HL-60 (cell line): ENCODE results near the gene KIFC3.

Experiments used
- DNase-seq, 2 experiments: peaks; one replicate each; pipeline ENCODE4 v3.0.0-alpha.2; 2010 to 2020; ENCODE audit warnings: low read depth in 1 of 2, low spot score in 1 of 2
- H3K27ac ChIP-seq: fragments of 250-450 bp; sonication (Bioruptor Pico); replicated peaks from 2 replicates; pipeline ENCODE4 v1.5.1; 2020; ENCODE audit warnings: mild to moderate bottlenecking, moderate library complexity
- H3K27me3 ChIP-seq: fragments of 250-450 bp; sonication (Bioruptor Pico); 2 replicates; pipeline ENCODE4 v1.5.1; 2021; ENCODE audit warnings: mild to moderate bottlenecking, moderate library complexity; ENCODE audit not compliant: insufficient read depth, poor library complexity, severe bottlenecking
- H3K4me3 ChIP-seq: replicated peaks from 2 replicates; pipeline ENCODE4 v1.5.1; 2011; ENCODE audit warnings: mild to moderate bottlenecking, control low read depth, low read length; ENCODE audit not compliant: insufficient read depth
- GABPA ChIP-seq: IDR thresholded peaks from 2 replicates; pipeline ENCODE4 v1.6.1; 2012; ENCODE audit warnings: low read depth
- POLR2AphosphoS5 ChIP-seq: IDR thresholded peaks from 2 replicates; pipeline ENCODE4 v1.6.1; 2012; ENCODE audit warnings: low read depth
- SPI1 ChIP-seq: IDR thresholded peaks from 2 replicates; pipeline ENCODE4 v1.6.1; 2012; ENCODE audit warnings: low read depth, mild to moderate bottlenecking, borderline replicate concordance
- TF ChIP-seq, protein P1 (sequence below): IDR thresholded peaks from one replicate; pipeline ENCODE4 v1.5.1; 2011; ENCODE audit warnings: low read length, control low read depth, inconsistent platforms; ENCODE audit not compliant: insufficient read depth
- TF ChIP-seq, protein P2 (sequence below): IDR thresholded peaks from 2 replicates; pipeline ENCODE4 v1.6.1; 2012; ENCODE audit warnings: low read depth; ENCODE audit not compliant: insufficient replicate concordance

Gene KIFC3

DNA sequence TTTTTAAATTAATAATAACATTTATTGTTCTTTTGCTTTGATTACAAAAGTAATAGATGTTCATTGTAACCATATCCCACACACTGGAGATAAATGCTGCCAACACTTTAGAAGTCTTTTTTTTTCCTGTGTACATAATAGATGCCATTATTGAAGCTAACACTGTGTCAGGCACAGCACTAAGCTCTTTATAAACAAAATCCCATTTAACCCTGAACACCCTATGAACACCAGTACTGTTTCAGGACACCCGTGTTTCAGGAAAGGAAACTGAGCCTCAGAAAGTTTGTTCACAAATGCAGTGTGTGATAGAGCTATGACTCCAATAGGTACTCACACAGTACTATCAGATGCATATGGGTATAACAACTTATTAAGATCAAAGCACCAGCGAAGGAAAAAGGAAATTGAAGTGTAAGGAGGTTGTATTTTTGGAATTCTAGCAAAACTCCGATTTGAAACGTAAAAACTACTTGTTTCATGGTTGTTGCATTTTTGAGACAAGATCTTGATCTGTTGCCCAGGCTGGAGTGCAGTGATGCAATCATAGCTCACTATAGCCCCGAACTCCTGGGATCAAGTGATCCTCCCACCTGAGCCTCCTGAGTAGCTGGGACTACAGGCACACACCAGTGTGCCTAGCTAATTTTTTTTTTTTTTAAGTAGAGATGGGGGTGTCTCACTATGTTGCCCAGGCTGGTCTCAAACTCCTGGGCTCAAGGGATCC, 2.0 kb upstream of the KIFC3 start:
- peaks cover 10% of the 10 kb centered on the region for H3K27me3 ChIP-seq
- H3K4me3 ChIP-seq = no peak overlapping the region
- H3K27ac ChIP-seq = no peak overlapping the region
- TF ChIP-seq, protein P1, sequence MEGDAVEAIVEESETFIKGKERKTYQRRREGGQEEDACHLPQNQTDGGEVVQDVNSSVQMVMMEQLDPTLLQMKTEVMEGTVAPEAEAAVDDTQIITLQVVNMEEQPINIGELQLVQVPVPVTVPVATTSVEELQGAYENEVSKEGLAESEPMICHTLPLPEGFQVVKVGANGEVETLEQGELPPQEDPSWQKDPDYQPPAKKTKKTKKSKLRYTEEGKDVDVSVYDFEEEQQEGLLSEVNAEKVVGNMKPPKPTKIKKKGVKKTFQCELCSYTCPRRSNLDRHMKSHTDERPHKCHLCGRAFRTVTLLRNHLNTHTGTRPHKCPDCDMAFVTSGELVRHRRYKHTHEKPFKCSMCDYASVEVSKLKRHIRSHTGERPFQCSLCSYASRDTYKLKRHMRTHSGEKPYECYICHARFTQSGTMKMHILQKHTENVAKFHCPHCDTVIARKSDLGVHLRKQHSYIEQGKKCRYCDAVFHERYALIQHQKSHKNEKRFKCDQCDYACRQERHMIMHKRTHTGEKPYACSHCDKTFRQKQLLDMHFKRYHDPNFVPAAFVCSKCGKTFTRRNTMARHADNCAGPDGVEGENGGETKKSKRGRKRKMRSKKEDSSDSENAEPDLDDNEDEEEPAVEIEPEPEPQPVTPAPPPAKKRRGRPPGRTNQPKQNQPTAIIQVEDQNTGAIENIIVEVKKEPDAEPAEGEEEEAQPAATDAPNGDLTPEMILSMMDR = no peak
- TF ChIP-seq, protein P2, sequence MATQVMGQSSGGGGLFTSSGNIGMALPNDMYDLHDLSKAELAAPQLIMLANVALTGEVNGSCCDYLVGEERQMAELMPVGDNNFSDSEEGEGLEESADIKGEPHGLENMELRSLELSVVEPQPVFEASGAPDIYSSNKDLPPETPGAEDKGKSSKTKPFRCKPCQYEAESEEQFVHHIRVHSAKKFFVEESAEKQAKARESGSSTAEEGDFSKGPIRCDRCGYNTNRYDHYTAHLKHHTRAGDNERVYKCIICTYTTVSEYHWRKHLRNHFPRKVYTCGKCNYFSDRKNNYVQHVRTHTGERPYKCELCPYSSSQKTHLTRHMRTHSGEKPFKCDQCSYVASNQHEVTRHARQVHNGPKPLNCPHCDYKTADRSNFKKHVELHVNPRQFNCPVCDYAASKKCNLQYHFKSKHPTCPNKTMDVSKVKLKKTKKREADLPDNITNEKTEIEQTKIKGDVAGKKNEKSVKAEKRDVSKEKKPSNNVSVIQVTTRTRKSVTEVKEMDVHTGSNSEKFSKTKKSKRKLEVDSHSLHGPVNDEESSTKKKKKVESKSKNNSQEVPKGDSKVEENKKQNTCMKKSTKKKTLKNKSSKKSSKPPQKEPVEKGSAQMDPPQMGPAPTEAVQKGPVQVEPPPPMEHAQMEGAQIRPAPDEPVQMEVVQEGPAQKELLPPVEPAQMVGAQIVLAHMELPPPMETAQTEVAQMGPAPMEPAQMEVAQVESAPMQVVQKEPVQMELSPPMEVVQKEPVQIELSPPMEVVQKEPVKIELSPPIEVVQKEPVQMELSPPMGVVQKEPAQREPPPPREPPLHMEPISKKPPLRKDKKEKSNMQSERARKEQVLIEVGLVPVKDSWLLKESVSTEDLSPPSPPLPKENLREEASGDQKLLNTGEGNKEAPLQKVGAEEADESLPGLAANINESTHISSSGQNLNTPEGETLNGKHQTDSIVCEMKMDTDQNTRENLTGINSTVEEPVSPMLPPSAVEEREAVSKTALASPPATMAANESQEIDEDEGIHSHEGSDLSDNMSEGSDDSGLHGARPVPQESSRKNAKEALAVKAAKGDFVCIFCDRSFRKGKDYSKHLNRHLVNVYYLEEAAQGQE = no peak
- TF ChIP-seq POLR2AphosphoS5 (no peak), SPI1 (no peak), GABPA (no peak)
- no peak for DNase-seq

DNA sequence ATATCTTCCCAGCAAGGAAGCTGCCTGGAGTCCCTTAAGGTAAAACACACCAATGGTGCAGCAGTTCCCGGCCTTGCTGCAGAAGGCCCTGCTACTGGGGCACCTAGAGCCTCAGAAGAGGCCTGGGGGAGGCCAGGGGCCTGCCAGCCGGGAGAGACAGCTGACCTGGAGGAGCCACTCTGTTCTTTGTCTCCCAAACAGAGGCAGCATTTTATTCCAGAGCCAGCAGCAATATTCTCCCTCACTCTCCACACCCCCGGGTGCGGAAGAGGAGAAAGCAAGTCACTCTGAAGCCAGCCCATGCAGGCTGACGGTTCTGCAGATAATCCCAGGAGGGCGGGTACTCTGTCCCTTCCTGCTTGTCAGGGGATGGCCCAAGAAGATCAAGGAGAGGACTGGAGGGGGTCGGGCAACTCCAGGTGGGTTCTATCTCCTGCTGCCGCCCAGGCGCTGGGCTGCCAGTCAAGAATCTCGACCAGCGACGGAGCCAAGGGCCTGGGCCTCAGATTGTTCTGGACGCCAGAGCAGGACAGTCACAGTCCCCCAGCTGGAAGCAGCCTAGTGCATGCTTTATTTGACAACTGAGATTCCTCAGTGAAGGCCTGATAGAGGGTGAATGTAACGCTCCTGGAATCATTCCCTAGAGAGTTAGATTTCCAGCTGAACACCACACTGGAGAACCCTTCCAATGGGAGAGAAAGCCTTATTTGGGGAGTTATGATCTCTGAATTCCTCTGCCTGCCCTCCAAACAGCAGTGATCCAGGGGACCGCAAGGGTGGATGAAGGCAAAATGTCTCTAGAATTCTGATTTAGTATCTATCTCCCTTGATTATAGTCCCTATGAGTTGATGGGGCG, 1.1 kb upstream of the KIFC3 start:
- TF ChIP-seq, protein P1 = no peak
- TF ChIP-seq GABPA = no peak
- TF ChIP-seq, protein P2 = no peak
- TF ChIP-seq SPI1 = no peak
- TF ChIP-seq POLR2AphosphoS5 = no peak
- Histone ChIP-seq H3K27ac (no peak overlapping the region), H3K27me3 (peaks cover 10% of the 10 kb centered on the region), H3K4me3 (no peak overlapping the region)
- no peak for DNase-seq

DNA sequence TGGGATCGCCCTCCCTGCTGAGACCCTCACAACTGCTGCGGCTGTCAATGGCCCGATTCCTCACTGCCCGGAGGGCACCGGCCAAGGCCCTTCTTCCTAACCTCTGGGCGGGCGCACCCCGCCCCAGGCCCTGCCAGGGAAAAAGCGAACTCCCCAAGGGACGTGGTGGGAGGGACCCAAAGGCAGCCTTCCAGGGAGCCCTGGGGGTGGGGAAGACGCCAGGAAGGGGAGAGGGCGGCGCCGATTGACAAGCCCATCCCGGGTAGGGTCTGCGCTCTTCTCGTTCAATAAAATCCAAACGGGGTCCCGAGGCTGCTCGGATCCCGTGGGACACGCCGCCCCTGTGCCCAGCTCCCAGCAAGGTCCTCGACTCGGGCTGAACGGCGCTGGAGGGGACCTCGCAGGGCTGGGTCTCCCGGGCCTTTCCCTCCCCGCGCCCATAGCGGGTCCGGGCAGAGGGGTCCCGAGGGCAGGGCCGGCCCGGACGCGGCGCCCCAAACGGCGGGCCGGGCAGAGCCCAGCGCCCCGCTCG, 416 bp downstream of the KIFC3 start:
- Histone ChIP-seq H3K27me3 (peaks cover 10% of the 10 kb centered on the region), H3K4me3 (no peak overlapping the region), H3K27ac (no peak overlapping the region)
- TF ChIP-seq, protein P1 = no peak
- TF ChIP-seq SPI1 (no peak), POLR2AphosphoS5 (no peak), GABPA (no peak)
- TF ChIP-seq, protein P2 = no peak
- DNase-seq = no peak
